ENCODE results near the gene RBM8A.
A peak's percentile ranks its signal among the peaks of the same experiment; 100 is the strongest.
"Not testable (repeated sequence)": the region's sequence is repeated elsewhere in the genome, so short reads cannot be mapped to it uniquely, and the experiment has no call there.

The RBM8A gene

DNA sequence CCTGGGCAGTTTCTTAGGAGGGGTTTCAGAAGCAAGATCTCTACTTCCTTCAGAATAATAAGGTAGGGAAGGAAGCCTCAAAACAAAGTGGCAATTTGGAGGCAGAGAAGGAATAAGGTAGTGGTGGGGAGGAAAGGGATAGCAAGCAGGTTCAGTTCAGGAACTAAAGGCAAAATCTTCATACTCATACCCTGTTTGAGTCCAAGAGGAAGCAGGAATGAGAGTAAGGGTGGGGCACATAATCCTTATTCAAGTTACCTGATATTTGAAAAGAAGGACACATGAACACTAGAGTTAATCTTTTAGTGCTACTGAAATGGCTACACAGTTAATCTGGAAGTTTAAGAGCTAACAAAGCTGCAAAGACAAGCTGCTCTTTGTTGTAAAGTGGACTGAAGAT is 8.4 kb upstream of the RBM8A start:
- Histone ChIP-seq H3K18ac (ENCODE audit: low read length) (no peak overlapping the region), H2AK5ac (ENCODE audit: low read depth, low read length) (no peak overlapping the region), H3K14ac (ENCODE audit: low read length) (no peak overlapping the region), H3K27me3 (ENCODE audit: control insufficient read depth in 3 of 3, insufficient read depth in 3 of 3, low read depth in 1 of 3, low read length in 3 of 3) (no peaks in the 10 kb centered on the region), H2BK120ac (ENCODE audit: low read depth, low read length) (no peak overlapping the region), H3K9me3 (replicated peaks in 1 of 2; ENCODE audit: control insufficient read depth in 2 of 2, insufficient read depth in 1 of 2, low read depth in 1 of 2, low read length in 2 of 2) (no peaks in the 10 kb centered on the region), H4K8ac (ENCODE audit: low read depth, low read length) (no peak overlapping the region), H3K36me3 (replicated peaks in 1 of 2; ENCODE audit: control insufficient read depth in 2 of 2, insufficient read depth in 2 of 2, low read length in 2 of 2) (peaks cover 0 to 47% of the 10 kb centered on the region in 2 donors), H3K23ac (ENCODE audit: low read depth, low read length, poor library complexity) (no peak overlapping the region), H3K4me2 (ENCODE audit: insufficient read depth, low read length, poor library complexity, severe bottlenecking) (no peak overlapping the region), H3K27ac (replicated peaks; ENCODE audit: low read length) (no peak overlapping the region), H3K4me3 (ENCODE audit: low read length in 2 of 2) (no peak overlapping the region), H2AFZ (ENCODE audit: low read length) (no peak overlapping the region), H3K4me1 (ENCODE audit: control insufficient read depth in 2 of 2, insufficient read depth in 1 of 2, low read depth in 1 of 2, low read length in 2 of 2) (no peaks in the 10 kb centered on the region), H3K9ac (ENCODE audit: low read depth, low read length, poor library complexity) (no peak overlapping the region), H3K4ac (ENCODE audit: low read length) (no peak overlapping the region), H4K91ac (ENCODE audit: low read depth, low read length, poor library complexity) (no peak overlapping the region), H2BK5ac (ENCODE audit: low read length) (no peak overlapping the region), H3K79me1 (ENCODE audit: low read depth, low read length) (no peaks in the 10 kb centered on the region), H2BK15ac (ENCODE audit: low read length) (no peak overlapping the region), H2BK12ac (ENCODE audit: low read length) (no peak overlapping the region)
- no peak for DNase-seq (ENCODE audit: low spot score)

DNA sequence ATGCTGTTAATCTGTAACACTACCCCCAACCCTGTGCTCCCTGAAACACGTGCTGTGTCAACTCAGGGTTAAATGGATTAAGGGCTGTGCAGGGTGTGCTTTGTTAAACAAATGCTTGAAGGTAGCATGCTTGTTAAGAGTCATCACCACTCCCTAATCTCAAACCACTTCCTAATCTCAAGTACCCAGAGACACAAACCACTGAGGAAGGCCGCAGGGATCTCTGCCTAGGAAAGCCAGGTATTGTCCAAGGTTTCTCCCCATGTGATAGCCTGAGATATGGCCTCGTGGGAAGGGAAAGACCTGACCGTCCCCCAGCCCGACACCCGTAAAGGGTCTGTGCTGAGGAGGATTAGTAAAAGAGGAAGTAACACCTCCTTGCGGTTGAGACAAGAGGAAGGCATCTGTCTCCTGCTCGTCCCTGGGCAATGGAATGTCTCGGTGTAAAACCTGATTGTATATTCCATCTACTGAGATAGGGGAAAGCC is 5.3 kb upstream of the RBM8A start:
- H3K36me3 ChIP-seq (replicated peaks in 1 of 2; ENCODE audit: control insufficient read depth in 2 of 2, insufficient read depth in 2 of 2, low read length in 2 of 2): peaks cover 0 to 37% of the 10 kb centered on the region in 2 donors
- no CpG with 5 or more reads among the region's 9 CpGs for WGBS, 2 donors (ENCODE audit: extremely low coverage in 2 of 2, insufficient read length in 2 of 2, insufficient replicate concordance in 1 of 2)

DNA sequence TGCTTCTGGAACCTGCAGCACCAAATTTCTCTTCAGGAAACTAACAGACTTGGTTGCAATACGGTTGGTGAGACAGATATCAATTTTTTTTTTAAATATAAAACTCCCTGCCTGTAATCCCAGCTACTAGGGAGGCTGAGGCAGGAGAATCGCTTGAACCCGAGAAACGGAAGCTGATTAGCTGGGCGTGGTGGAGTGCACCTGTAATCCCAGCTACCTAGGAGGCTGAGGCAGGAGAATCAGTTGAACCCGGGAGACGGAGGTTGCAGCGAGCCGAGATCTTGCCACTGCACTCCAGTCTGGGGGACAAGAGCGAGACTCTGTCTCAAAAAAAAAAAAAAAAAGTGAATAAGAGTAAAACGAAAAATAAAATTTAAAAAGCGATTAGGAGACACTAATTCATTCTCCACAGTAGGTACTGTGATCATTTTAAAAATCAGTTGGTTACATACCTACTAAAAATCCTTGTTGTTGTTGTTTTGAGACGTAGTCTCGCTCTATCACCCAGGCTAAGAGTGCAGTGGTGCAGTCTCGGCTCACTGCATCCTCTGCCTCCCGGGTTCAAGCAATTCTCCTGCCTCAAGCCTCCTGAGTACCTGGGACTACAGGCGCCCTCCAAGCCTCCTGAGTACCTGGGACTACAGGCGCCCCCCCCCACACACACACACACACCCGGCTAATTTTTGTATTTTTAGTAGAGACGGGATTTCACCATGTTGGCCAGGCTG is 796 bp upstream of the RBM8A start:
- H2AK5ac ChIP-seq (ENCODE audit: low read depth, low read length): peak overlapping the region; percentile 68
- H3K9me3 ChIP-seq (replicated peaks in 1 of 2; ENCODE audit: control insufficient read depth in 2 of 2, insufficient read depth in 1 of 2, low read depth in 1 of 2, low read length in 2 of 2): no peaks in the 10 kb centered on the region
- H4K8ac ChIP-seq (ENCODE audit: low read depth, low read length): no peak overlapping the region
- H2BK15ac ChIP-seq (ENCODE audit: low read length): no peak overlapping the region
- H3K4me1 ChIP-seq (ENCODE audit: control insufficient read depth in 2 of 2, insufficient read depth in 1 of 2, low read depth in 1 of 2, low read length in 2 of 2): peaks cover 1 to 5% of the 10 kb centered on the region in 2 donors
- H3K27me3 ChIP-seq (ENCODE audit: control insufficient read depth in 3 of 3, insufficient read depth in 3 of 3, low read depth in 1 of 3, low read length in 3 of 3): no peaks in the 10 kb centered on the region
- H3K18ac ChIP-seq (ENCODE audit: low read length): peak overlapping the region; percentile 15
- peak overlapping the region; percentile 67 for H3K4me2 ChIP-seq (ENCODE audit: insufficient read depth, low read length, poor library complexity, severe bottlenecking)
- WGBS, 2 donors (ENCODE audit: extremely low coverage in 2 of 2, insufficient read length in 2 of 2, insufficient replicate concordance in 1 of 2): no CpG with 5 or more reads among the region's 20 CpGs
- H3K79me1 ChIP-seq (ENCODE audit: low read depth, low read length): peaks cover 5% of the 10 kb centered on the region
- peak overlapping the region; percentile 13 for H2AFZ ChIP-seq (ENCODE audit: low read length)
- DNase-seq (ENCODE audit: low spot score): no peak
- no peak overlapping the region for H3K14ac ChIP-seq (ENCODE audit: low read length)
- H4K91ac ChIP-seq (ENCODE audit: low read depth, low read length, poor library complexity): no peak overlapping the region
- H3K23ac ChIP-seq (ENCODE audit: low read depth, low read length, poor library complexity): no peak overlapping the region
- no peak overlapping the region for H2BK5ac ChIP-seq (ENCODE audit: low read length)
- H3K36me3 ChIP-seq (replicated peaks in 1 of 2; ENCODE audit: control insufficient read depth in 2 of 2, insufficient read depth in 2 of 2, low read length in 2 of 2): peaks cover 7 to 29% of the 10 kb centered on the region in 2 donors
- peak overlapping the region; percentile 77 for H3K9ac ChIP-seq (ENCODE audit: low read depth, low read length, poor library complexity)
- H3K27ac ChIP-seq (replicated peaks; ENCODE audit: low read length): peak overlapping the region; percentile 60
- H3K4me3 ChIP-seq (ENCODE audit: low read length in 2 of 2): peak overlapping the region; percentile 76 to 82
- no peak overlapping the region for H2BK120ac ChIP-seq (ENCODE audit: low read depth, low read length)
- H3K4ac ChIP-seq (ENCODE audit: low read length): no peak overlapping the region
- H2BK12ac ChIP-seq (ENCODE audit: low read length): no peak overlapping the region

More for the DNA sequence above, 5.3 kb upstream of the RBM8A start:
- H3K9ac ChIP-seq (ENCODE audit: low read depth, low read length, poor library complexity); H3K4ac ChIP-seq (ENCODE audit: low read length); DNase-seq (ENCODE audit: low spot score); H3K79me1 ChIP-seq (ENCODE audit: low read depth, low read length); H2AFZ ChIP-seq (ENCODE audit: low read length); H2AK5ac ChIP-seq (ENCODE audit: low read depth, low read length); H3K4me1 ChIP-seq (ENCODE audit: control insufficient read depth in 2 of 2, insufficient read depth in 1 of 2, low read depth in 1 of 2, low read length in 2 of 2); H2BK12ac ChIP-seq (ENCODE audit: low read length); H3K27ac ChIP-seq (replicated peaks; ENCODE audit: low read length); H3K18ac ChIP-seq (ENCODE audit: low read length); H2BK120ac ChIP-seq (ENCODE audit: low read depth, low read length); H4K91ac ChIP-seq (ENCODE audit: low read depth, low read length, poor library complexity); H3K9me3 ChIP-seq (replicated peaks in 1 of 2; ENCODE audit: control insufficient read depth in 2 of 2, insufficient read depth in 1 of 2, low read depth in 1 of 2, low read length in 2 of 2); H2BK15ac ChIP-seq (ENCODE audit: low read length); H3K23ac ChIP-seq (ENCODE audit: low read depth, low read length, poor library complexity); H2BK5ac ChIP-seq (ENCODE audit: low read length); H3K14ac ChIP-seq (ENCODE audit: low read length); H3K4me2 ChIP-seq (ENCODE audit: insufficient read depth, low read length, poor library complexity, severe bottlenecking); H3K27me3 ChIP-seq (ENCODE audit: control insufficient read depth in 3 of 3, insufficient read depth in 3 of 3, low read depth in 1 of 3, low read length in 3 of 3); H3K4me3 ChIP-seq (ENCODE audit: low read length in 2 of 2); H4K8ac ChIP-seq (ENCODE audit: low read depth, low read length): not testable (repeated sequence)

DNA sequence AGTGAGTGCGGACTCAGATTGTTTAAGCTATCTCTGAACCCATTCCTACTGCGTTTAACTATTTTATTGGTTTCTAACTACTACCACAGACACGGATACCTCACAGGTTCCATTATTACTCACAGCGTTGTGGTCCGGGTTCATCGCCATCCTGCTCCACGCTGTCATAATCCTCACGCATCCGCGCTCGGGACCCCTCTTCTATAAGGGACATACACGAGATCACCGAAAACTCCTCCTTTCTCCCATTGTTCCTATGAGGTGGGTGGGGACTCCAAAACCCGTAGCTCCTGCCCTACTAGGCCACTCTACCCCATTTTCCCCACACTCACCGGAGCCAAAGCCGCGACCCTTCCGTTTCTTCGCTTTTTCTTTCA is 610 bp downstream of the RBM8A start:
- WGBS, 2 donors (ENCODE audit: extremely low coverage in 2 of 2, insufficient read length in 2 of 2, insufficient replicate concordance in 1 of 2): no CpG with 5 or more reads among the region's 19 CpGs
- Histone ChIP-seq H3K23ac (ENCODE audit: low read depth, low read length, poor library complexity) (no peak overlapping the region), H3K4me2 (ENCODE audit: insufficient read depth, low read length, poor library complexity, severe bottlenecking) (peak overlapping the region; percentile 55), H3K9me3 (replicated peaks in 1 of 2; ENCODE audit: control insufficient read depth in 2 of 2, insufficient read depth in 1 of 2, low read depth in 1 of 2, low read length in 2 of 2) (no peaks in the 10 kb centered on the region), H2BK12ac (ENCODE audit: low read length) (no peak overlapping the region), H4K8ac (ENCODE audit: low read depth, low read length) (no peak overlapping the region), H3K9ac (ENCODE audit: low read depth, low read length, poor library complexity) (no peak overlapping the region), H2AFZ (ENCODE audit: low read length) (peak overlapping the region; percentile 72), H3K4me3 (ENCODE audit: low read length in 2 of 2) (peak overlapping the region; percentile 76 to 91), H3K4ac (ENCODE audit: low read length) (no peak overlapping the region), H2AK5ac (ENCODE audit: low read depth, low read length) (no peak overlapping the region), H2BK120ac (ENCODE audit: low read depth, low read length) (no peak overlapping the region), H3K18ac (ENCODE audit: low read length) (no peak overlapping the region), H3K36me3 (replicated peaks in 1 of 2; ENCODE audit: control insufficient read depth in 2 of 2, insufficient read depth in 2 of 2, low read length in 2 of 2) (peaks cover 7 to 40% of the 10 kb centered on the region in 2 donors), H3K27me3 (ENCODE audit: control insufficient read depth in 3 of 3, insufficient read depth in 3 of 3, low read depth in 1 of 3, low read length in 3 of 3) (no peaks in the 10 kb centered on the region), H2BK5ac (ENCODE audit: low read length) (no peak overlapping the region), H3K27ac (replicated peaks; ENCODE audit: low read length) (no peak overlapping the region), H3K79me1 (ENCODE audit: low read depth, low read length) (peaks cover 5% of the 10 kb centered on the region), H3K14ac (ENCODE audit: low read length) (no peak overlapping the region), H4K91ac (ENCODE audit: low read depth, low read length, poor library complexity) (no peak overlapping the region), H2BK15ac (ENCODE audit: low read length) (no peak overlapping the region), H3K4me1 (ENCODE audit: control insufficient read depth in 2 of 2, insufficient read depth in 1 of 2, low read depth in 1 of 2, low read length in 2 of 2) (peaks cover 1 to 5% of the 10 kb centered on the region in 2 donors)
- DNase-seq (ENCODE audit: low spot score): no peak
